Bone marrow (tissue), 2 donors: Measurements from ENCODE around the gene TNFRSF17.
"Not testable (repeated sequence)": the region's sequence is repeated elsewhere in the genome, so short reads cannot be mapped to it uniquely, and the experiment has no call there.

Experiments
- DNase-seq, 2 donors: peaks; one replicate each; lab custom pipeline; 2025; lab: John Stamatoyannopoulos, UW

Gene TNFRSF17

GRCh38 chr16:11970292-11970691 is 5.3 kb downstream of the TNFRSF17 start:
- DNase-seq, result not testable (repeated sequence)

- no peak for DNase-seq
Measured at GRCh38 chr16:11972128-11972527, 7.1 kb downstream of the TNFRSF17 start.

DNA sequence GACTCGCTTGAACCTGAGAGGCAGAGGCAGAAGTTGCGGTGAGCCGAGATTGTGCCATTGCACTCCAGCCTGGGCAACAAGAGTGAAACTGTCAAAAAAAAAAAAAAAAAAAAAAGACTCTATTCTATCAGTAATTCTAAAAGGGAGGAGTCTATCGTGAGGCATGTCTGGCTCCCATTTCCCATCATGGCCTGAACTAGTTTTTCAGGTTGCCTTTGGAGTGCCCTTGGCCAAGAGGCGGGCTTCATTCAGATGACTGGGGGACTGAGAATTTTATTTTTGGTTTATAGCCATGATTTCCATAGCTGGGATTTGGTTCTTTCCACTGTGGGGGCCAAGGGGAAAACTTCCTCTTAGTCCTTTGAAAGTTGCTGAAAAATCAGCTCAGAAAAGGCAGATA is 8.1 kb downstream of the TNFRSF17 start:
- no peak for DNase-seq

DNA sequence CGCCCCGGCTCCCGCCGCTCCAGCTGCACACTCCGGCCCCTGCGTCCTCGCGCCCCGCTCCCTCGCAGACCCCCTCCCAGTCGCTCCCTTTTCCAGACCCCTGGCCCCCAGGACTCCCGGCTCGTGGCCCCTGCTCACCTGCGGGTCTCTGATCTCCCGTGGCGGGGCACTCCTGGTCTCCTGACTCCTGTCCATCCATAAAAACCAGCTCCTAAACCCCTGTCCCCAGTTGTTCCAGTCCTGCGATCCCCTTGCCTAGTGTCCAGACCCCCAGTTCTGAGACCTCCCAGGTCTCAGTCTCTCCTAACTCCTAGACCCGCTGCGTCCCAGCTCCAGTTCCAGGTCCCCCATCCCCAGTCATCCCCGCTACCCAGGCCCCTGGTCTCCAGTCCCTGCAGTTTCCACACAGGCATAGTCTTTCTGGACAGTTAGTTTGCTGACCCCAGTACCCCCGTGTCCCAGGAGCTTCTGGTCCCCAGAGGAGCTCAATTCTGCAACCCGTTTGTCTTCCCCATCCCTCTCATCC is 11.9 kb downstream of the TNFRSF17 start:
- DNase-seq, result no peak

DNA sequence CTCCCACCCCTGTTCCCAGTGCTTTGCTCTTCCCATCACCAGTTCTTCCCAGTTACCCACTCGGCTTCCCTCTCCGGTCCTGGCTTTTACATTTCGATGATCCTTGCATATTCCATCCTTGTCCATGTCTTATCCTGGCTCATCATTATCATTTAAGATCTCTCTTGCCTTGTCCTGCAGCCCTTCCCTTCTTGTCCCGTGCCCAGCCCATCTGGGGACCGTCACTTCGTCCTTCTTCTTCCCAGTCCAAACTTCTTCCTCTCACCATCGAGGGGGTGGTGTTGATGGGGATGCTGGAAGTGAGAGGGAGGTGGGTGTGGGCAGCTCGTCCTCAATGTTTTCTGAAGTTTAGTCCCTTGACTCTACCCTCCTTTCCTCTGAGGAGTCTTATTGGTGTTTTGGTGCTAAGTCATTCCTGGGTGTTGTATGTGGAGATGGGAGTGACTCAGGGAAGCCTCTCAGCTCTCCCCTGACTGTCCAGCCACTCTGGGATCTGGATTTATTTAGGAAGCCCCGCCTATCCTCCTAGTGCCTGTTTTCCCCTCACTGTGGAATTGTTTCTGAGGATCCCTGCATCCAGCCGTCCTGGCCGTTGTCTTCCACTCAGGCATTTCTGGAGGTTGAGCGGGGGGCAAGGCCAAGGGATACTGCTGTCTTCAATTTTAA is 12.5 kb downstream of the TNFRSF17 start:
- no peak for DNase-seq

DNA sequence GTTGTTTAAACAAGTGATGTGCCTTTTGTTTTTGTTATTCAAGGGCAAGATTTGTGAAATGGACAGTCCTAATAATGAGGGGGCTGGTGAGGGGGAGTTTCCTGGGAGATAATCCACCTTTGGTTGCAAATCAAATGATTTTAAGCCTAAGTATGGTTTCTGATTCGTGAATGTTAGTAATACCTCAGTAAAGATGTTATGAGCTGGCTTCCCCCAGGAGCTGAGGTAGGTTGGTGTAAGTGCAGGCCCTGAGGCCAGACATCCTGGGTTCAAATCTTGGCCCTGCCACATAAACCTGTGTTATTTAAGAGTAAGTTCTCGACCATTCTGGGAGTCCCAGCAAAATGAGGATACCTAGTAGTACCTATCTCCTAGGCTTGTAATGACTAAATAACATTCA is 13.1 kb downstream of the TNFRSF17 start:
- no peak for DNase-seq

DNA sequence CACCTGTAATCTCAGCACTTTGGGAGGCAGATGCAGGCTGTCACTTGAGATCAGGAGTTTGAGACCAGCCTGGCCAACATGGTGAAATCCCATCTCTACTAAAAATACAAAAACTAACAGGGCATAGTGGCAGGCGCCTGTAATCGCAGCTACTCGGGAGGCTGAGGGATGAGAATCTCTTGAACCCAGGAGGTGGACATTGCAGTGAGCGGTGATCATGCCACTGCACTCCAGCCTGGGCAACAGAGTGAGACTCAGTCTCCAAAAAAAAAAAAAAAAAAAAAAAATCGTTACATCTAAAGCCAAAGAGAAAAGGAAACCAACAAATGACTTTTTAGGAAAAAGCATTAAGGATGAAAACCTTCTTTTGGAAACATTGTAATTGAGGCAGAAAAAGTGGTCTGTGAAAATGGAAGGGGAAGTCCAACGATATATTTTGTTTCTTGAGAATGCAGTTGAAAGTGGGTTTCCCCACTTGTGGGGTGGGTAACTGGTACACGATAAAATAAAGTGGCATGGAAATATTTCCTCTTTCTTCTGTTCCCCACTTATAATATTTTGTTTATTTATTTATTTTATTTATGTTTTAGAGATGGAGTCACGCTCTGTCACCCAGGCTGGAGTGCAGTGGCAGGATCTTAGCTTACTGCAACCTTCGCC is 14.1 kb downstream of the TNFRSF17 start:
- no peak for DNase-seq

GRCh38 chr16:11980136-11980844 is 15.3 kb downstream of the TNFRSF17 start:
- no peak for DNase-seq

- DNase-seq, result no peak
Measured at GRCh38 chr16:11985250-11985649, 20.2 kb downstream of the TNFRSF17 start.

- DNase-seq, result no peak
Measured at GRCh38 chr16:11986521-11987057, 21.6 kb downstream of the TNFRSF17 start.

- DNase-seq, result no peak
Measured at GRCh38 chr16:11988258-11988978, 23.4 kb downstream of the TNFRSF17 start.

DNA sequence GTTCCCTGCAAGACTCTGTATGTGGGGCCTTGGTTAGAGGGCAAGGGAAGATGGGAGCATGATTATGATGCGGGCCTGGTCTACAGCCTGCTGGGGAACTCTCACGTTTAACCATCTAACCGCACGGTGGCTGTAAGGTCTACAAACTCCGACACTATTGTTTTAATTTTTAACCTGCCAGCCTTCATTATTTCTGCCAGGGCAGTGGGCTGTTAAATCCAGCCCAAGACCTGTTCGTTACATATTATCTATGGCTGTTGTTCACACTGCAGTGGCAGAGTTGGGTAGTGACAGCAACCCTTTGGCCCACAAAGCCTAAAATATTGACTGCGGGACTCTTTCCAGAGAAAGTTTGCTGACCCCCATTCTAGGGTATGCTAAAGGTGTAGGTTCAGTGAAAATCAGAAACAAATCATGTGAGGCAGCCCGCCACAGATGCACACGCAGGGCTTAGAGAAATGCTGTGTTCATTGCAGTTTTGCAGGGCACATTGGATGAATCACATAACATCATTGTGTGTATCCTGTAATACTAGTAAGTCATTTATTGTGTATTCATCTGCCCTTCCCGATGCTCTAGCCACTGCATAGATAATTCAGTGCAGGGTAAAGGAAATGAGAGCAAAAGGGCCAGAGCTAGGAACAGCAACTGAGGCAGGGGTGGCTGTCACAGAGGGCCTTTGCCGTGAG is 25.8 kb downstream of the TNFRSF17 start:
- no peak for DNase-seq

DNA sequence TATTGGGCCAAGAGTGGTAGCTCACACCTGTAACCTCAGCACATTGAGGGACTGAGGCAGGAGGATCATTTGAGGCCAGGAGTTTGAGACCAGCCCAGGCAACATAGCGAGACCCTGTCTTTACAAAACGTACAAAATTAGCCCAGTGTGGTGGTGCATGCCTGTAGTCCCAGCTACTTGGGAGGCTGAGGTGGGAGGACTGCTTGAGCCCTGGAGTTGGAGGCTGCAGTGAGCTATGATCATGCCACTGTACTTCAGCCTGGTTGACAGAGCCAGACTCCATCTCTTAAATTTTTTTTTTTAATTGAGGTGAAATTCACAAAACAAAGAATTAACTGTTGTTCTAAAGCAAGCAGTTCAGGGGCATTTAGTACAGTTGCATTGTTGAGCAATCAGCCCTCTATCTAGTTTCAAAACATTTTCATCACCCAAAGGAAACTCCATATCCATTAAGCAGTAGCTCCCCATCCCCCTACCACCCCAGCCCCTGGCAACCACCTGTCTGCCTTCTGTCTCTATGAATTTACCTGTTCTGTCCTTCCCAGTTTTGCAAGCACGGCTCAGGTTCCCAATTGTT is 27.1 kb downstream of the TNFRSF17 start:
- DNase-seq, result no peak

DNA sequence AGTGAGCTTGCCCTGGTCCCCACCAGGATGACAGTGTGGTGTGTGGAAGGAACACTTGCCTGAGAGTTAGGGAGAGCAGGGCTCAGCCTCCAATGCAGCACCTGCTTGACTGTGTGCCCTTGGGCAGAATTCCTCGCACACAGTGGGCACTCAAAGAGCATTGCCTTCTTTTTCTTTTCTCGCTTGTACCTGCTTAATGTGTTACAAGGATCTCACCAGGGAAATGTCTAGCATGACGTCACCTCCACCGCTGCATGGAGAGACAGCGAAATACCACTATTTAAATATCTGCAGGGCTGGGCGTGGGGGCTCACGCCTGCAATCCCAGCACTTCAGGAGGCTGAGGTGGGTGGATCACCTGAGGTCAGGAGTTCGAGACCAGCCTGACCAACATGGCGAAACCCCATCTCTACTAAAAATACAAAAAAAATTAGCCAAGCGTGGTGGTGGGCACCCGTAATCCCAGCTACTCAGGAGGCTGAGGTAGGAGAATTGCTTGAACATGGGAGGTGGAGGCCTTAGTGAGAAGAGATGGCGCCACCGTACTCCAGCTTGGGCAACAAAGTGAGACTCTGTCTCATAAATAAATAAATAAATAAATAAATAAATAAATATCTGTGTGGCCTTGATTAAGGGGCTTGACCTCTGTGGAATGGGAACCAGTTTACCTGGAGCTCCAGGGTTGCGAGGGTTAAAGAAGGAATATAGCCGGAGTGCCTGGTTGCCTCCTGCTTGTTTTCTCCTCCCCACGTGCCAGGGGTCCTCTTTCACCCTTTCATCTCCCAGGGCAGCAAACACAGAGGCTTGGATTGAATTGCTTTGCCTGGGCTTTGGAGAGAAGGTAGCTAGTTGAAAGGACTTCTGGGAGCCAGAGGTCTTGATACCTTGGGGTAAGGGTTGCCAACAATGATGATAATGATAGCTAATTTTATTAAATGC is 27.8 kb downstream of the TNFRSF17 start:
- DNase-seq, result no peak

DNA sequence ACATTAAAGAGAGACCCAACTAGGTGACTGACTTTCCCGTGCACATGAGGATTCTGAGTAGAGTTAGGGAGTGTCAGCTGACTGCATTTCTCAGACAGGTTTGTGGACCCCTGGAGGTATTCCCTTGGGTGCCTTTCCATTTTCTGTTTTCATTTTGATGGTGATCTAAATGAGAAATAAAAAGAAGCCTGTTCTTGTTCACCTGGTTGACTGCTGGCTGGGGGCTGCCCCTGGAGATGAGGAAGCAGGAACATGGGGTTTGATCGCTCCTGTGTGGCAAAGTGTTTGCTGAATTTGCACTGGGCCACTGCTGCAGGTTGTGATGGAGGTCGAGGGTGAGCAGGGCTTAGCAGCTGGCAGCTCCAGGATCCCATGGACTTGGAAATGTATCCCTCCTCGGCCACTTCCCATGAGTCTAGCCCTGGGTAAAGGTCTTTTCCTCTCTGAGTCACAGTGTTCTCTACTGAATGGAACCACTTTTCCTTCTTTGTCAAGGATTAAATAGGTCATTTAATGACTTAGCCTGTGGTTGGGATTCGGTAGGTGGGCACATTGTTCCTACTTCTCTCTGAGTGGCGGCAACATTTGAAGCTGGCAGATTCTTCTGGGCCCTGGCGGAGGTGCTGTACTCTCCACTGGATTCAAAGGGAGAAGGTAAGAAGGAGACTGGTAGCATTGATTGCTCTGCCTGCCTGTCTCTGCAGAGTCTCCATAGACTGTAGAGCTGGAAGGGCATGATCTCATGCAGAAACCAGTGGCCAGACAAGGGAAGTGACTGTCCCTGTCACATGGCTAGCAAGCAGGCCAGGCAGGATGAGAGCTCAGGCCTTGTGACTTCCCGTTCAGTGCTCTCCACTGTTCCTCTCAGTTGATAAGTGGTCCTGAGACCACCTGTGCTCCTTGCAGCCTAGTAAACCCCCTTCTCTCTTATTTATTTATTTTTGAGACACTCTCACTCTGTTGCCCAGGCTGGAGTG is 29.4 kb downstream of the TNFRSF17 start:
- peak; percentile 4 to 59 for DNase-seq

DNA sequence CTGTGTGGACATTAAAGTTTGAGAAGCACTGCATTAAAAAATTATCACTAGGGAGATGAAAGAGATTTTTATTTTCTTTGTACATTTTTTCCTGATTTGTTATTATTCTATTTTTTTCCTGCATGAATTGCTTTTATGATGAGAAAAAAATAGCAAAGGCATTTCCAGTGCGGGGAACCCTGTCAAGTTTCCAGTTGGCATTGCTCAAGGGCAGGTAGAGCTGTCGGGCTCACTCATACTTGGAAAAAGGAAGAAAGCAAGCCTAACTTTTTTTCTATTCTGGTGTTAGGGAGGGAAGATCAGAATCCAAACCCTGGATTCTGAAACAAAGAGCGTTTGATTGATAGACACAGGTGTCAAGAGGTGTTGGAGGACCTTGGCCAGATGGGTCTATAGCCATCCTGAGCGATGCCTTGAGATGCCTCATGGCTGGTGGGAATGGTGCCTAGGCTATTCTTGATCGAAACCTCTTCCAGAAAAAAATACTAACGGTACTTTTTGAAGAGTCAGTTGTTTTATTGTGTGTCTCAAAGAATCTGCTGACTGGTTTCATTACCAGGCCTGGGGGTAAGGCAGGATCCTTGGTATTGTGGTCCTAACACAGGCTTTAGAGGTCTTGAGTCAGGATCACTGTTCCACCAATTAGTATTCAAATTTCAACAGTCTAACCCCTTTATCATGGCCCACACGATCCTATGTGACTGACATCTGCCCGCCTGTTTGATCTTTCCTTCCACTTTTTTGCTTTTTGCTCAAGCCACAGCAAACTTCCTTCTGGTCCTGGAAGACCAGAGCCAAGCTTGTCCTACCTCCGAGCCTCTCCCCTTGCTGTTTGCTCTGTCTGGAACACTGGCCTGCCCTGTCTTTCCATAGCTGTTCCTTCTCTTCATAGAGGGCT is 31.7 kb downstream of the TNFRSF17 start:
- no peak for DNase-seq

DNA sequence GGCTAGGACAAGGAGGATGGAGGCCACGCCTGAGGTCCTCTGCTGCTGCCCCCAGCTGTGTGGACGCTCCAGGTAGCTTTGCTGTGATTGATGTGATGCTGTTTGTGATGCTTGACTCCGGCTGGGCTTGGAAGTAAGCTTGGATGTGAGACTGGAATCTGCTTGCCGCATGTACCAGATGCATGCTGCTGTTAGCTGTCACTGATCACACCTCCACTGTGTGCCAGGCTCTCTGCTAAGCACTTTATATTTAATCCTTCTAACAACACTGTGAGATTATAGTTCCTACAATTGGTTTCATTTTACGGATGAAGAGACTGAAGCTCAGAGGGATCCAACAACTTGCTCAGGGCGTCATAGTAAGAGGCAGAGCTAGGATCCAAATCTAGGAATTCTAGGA is 35.0 kb downstream of the TNFRSF17 start:
- no peak for DNase-seq
